Measurements from ENCODE around the gene CNGA2.
"Not testable (repeated sequence)": the region's sequence is repeated elsewhere in the genome, so short reads cannot be mapped to it uniquely, and the experiment has no call there.

CNGA2 gene

GRCh38 chrX:151734446-151734845 is at the start of gene CNGA2:
CNGA2 (plus strand) TSS chrX:151734746; CDS start chrX:151738484, 3,738 bp downstream.
- DNase-seq: no peak

- no peak for DNase-seq
Observed at GRCh38 chrX:151687635-151688034, 46.9 kb upstream of the CNGA2 start.

- no peak for DNase-seq
Observed at GRCh38 chrX:151688695-151689094, 45.9 kb upstream of the CNGA2 start.

- DNase-seq: no peak
Observed at GRCh38 chrX:151692825-151693224, 41.7 kb upstream of the CNGA2 start.

- DNase-seq: no peak
Observed at GRCh38 chrX:151694121-151694520, 40.4 kb upstream of the CNGA2 start.

GRCh38 chrX:151694661-151695582 is 39.6 kb upstream of the CNGA2 start, which contains the start of gene PRRG3:
PRRG3 (plus strand) TSS chrX:151695458; CDS start chrX:151698815, 3,357 bp downstream.
- no peak for DNase-seq

- DNase-seq: no peak
Observed at GRCh38 chrX:151695583-151696340, 38.8 kb upstream of the CNGA2 start.

GRCh38 chrX:151697082-151697481 is 37.5 kb upstream of the CNGA2 start:
- not testable (repeated sequence) for DNase-seq

- DNase-seq: no peak
Observed at GRCh38 chrX:151697522-151697921, 37.0 kb upstream of the CNGA2 start.

GRCh38 chrX:151698485-151698884 is 36.1 kb upstream of the CNGA2 start:
- no peak for DNase-seq

- no peak for DNase-seq
Observed at GRCh38 chrX:151699746-151700145, 34.8 kb upstream of the CNGA2 start.

- no peak for DNase-seq
Observed at GRCh38 chrX:151700581-151700980, 34.0 kb upstream of the CNGA2 start.

GRCh38 chrX:151701071-151701470 is 33.5 kb upstream of the CNGA2 start:
- DNase-seq: no peak

GRCh38 chrX:151701531-151701930 is 33.0 kb upstream of the CNGA2 start:
- DNase-seq: no peak

- DNase-seq: no peak
Observed at GRCh38 chrX:151702026-151702714, 32.4 kb upstream of the CNGA2 start.

GRCh38 chrX:151702741-151703340 is 31.7 kb upstream of the CNGA2 start:
- no peak for DNase-seq

- DNase-seq: no peak
Observed at GRCh38 chrX:151703487-151703886, 31.1 kb upstream of the CNGA2 start.

- DNase-seq: no peak
Observed at GRCh38 chrX:151704041-151704663, 30.4 kb upstream of the CNGA2 start.

GRCh38 chrX:151708821-151709220 is 25.7 kb upstream of the CNGA2 start:
- no peak for DNase-seq

GRCh38 chrX:151710457-151710856 is 24.1 kb upstream of the CNGA2 start:
- DNase-seq: no peak

GRCh38 chrX:151711154-151711553 is 23.4 kb upstream of the CNGA2 start:
- no peak for DNase-seq

- no peak for DNase-seq
Observed at GRCh38 chrX:151711787-151712186, 22.8 kb upstream of the CNGA2 start.

Measured in NCI-H1417 treated with DMSO at 0.1 percent for 48 hours (cell line).